ENCODE data around the gene TMEM269.

The TMEM269 gene

GRCh38 chr1:42825036-42825851 is 40.5 kb downstream of the TMEM269 start:
- no peak for DNase-seq

GRCh38 chr1:42830631-42831030 is 45.8 kb downstream of the TMEM269 start:
- DNase-seq = no peak

DNA sequence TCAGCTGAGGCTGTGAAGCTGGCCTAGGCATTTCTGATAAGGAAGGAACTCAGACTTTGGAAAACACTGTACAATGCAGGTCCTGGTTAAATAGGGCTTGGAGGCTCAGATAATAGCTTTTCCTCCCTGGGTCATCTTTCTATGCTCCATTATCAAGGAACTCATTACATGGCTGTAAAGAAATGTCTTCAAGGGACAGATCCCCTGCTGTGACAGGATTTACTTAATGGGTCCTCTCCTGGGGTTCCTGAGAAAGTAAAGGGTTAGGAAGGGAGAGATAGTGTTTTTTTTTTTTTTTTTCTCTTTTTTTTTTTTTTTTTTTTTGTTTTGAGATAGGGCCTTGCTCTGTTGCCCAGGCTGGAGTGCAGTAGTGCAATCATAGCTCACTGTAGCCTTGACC is 46.5 kb downstream of the TMEM269 start:
- no peak for DNase-seq

DNA sequence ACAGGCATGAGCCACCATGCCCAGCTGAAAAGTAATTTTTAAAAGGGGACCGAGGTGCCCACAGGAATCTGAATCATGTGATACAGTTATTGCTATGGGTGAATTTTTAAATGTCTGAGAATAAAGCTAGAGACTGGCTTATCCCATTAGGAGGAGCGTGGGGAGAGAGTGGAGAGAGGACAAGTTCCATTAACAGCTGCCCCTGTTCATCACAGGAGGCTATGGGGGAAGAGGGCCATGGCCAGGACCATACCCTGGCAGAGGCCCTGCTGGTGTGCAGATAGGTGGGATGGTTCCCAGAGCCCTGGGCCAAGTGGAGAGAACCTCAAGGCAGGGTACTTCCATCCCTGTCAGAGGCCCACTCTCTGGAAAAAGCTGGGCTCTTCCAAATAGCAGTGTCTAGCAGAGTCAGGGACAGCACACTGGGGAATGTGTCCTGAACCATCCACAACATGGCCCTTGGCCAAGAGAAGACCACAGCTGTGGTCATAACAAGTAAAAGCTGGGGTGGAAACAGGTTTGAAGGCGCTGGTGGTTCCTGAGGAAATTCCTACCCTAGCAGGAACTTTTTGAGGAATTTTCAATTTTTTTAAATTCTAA is 48.0 kb downstream of the TMEM269 start:
- no peak for DNase-seq

- DNase-seq = no peak
Observed at GRCh38 chr1:42833981-42834380, 49.2 kb downstream of the TMEM269 start.

DNA sequence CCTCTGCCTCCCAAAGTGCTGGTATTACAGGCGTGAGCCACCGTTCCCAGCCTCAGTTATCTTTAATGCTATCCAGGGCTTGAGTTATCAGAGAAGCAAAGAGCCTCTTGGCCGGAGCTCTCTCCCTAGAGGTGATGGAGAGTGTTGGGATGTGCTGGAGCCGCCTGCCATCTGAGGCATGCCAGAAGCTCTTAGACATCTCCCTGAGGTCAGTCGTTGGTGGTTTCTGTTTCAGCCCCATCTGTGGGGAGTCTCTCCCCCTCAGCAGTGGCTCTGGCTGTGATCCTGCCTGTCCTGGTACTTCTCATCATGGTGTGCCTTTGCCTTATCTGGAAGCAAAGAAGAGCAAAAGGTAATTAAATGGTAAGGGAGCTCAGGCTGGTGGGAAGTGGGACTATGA is 50.0 kb downstream of the TMEM269 start:
- DNase-seq = no peak

DNA sequence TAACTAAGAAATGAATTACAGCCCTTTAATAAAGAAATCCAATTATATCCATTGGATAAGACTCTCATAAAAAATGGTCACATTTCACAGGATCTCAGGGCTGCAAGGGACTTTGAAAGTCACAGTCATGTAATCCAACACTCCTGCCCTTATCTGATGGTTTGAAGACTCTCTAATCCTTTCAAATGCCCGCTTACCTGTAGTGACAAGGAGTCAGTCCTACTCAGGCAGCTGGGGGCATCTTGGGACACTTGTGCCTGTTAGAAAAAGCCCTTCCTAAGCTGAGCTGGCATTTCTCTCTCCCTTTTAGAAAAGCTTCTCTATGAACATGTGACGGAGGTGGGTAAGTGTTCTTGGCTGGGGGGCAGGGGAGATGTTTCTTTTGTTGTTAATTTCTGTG is 50.6 kb downstream of the TMEM269 start:
- no peak for DNase-seq

GRCh38 chr1:42837709-42838108 is 52.9 kb downstream of the TMEM269 start:
- DNase-seq = no peak

- no peak for DNase-seq
Observed at GRCh38 chr1:42838482-42839190, 53.8 kb downstream of the TMEM269 start.

- DNase-seq = no peak
Observed at GRCh38 chr1:42841010-42841409, 56.2 kb downstream of the TMEM269 start.

DNA sequence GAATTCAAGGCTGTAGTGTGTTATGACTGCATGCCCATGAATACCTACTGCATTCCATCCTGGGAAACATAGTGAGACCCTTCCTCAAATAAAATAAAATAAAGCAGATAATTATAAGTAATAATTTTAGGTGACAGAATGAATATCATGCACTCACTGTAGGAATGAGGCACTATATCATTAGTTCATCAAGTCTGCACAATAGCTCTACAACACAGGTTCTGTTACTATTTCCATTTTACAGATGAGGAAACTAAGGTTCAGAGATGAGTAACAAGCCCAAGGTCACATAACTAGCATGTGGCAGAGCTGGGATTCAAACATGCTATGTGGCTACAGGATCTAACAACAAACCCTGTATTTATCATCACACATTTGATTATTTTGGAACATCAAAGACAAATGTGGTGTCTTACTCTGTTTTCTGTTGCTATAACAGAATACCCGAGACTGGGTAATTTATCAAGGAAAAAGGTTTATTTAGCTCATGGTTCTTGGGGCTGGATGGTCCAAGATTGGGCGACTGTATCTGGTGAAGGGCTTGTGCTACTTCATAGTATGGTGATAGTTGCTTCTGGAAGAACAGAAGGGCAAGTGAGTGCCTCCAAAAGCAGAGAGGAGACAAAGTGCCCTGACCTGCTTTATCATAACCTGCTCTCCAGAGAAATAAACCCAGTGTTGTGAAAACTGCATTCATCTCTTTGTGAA is 56.8 kb downstream of the TMEM269 start:
- DNase-seq = no peak

DNA sequence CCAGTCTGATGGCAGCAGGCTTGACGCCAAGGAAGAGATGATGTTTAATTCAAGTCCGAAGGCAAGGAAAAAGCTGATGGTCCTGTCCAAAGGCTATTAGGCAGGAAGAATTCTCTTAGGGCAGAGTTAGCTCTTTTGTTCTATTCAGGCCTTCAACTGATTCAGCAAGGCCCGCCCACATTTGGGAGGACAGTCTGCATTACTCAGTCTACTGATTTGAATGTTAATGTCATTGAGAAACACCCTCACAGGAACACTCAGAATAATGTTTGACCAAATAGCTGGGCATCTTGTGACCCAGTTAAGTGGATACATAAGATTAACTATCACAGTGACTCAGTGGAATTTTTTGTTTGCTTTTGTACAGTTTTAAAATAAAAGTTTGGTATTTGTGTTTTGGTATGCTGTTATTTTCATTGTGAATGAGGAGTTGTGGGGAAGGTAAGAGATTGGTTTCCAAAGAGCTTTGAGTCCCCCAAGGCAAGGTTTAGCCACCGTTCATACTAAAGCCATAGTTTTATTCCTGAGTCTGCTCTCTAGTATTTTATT is 59.9 kb downstream of the TMEM269 start:
- DNase-seq = no peak

- DNase-seq = no peak
Observed at GRCh38 chr1:42845193-42845592, 60.4 kb downstream of the TMEM269 start.

DNA sequence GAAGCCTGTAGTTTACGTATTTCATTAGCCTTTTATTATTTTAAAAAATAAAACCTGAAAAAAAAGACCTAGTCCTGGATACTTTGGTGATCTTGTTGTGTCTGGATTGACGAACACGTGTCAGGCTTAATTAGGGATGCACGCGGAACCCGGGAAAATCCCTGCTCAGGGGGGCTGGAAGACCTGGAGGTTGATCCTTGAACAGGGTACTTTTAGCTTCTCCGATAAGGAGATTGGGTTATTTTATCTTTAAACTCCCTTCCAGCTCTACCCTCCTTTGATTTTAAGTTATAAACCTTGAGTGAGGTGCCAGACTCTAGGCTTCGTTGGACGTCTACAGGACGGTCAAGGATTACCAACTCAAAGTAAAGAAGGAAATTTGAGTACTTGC is 61.1 kb downstream of the TMEM269 start:
- peak; percentile 40 for DNase-seq

GRCh38 chr1:42846257-42847110 is 61.7 kb downstream of the TMEM269 start, which contains the start of gene ZNF691:
Gene ZNF691 (plus strand): TSS chr1:42846613. CDS start chr1:42849659, 3,046 bp downstream.
- DNase-seq = peak; percentile 98

- DNase-seq = no peak
Observed at GRCh38 chr1:42847111-42847595, 62.4 kb downstream of the TMEM269 start.

- no peak for DNase-seq
Observed at GRCh38 chr1:42847721-42848460, 63.1 kb downstream of the TMEM269 start.

DNA sequence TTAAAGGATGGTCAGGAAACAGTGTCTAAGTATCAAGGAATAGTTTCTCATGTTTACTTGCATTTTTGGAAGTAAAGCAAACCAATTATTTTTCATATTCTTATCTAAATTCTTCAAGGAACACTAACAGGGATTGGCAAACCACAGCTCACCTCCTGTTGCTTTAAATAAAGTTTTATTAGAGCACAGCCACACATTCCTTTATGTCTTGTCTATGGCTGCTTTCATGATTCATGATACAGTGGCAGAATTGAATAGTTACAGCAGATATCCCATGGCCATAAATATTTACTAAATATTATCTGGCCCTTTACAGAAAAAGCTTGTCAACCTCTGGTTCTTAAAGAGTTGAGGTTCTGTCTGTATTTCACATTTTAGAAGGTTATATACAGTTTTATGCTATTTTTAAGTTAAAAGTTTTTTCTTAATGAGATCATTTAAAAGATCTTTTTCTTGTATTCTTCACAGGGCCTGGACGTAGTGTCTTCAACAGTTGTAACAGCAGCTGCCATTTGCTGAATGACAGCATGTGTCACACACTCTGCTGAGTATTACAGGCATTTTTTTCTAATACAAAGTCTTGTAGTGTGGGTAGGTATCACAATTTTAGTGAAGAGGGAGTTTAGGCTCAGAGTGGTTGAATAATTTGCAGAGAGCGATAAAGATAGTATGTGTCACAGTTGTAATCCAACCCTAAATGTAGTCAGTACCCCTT is 64.2 kb downstream of the TMEM269 start:
- no peak for DNase-seq

DNA sequence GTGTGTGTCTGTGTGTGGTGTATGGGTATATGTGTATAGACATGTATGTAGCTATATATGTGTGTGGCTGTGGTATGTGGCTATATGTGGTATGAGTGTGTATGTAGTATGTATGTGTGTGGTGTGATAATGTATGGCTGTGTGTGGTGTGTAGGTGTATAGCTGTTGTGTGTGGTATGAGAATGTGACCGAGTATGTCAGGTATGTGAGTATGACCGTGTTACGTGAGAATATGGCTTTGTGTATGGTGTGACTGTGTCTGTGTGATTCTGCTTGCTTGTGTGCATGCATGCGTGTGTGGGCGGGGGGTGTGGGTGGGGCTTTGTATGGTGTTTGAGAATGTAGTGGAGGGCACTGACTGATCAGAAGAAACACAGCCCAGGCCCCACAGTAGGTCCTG is 65.2 kb downstream of the TMEM269 start:
- no peak for DNase-seq
